ENCODE data around the gene MIX23. TPM values are rescaled to one million over a fixed set of nuclear protein-coding genes. Genes with fewer than 3 reads are reported as not detected.
A peak's percentile ranks its signal among the peaks of the same experiment; 100 is the strongest.

Gene MIX23
- total RNA-seq, 1 experiment from 2014 or later: 76.2 TPM

GRCh38 chr3:122415762-122416654 lies 33.0 kb upstream of the MIX23 start, which contains the start of gene WDR5B (continued):
- TF ChIP-seq ZBTB33 (IDR thresholded peaks at IDR 0.05; ENCODE audit: extremely low read depth, insufficient replicate concordance, low read length) (no peak), ZNF274 (IDR thresholded peaks at IDR 0.05; ENCODE audit: low read depth, low read length) (no peak), SP1 (IDR thresholded peaks at IDR 0.05; ENCODE audit: low read depth) (peak; percentile 80), TCF7L2 (IDR thresholded peaks at IDR 0.05; ENCODE audit: borderline replicate concordance, extremely low read depth, insufficient read depth, insufficient read length) (no peak)

GRCh38 chr3:122415104-122415744 lies 32.2 kb upstream of the MIX23 start:
- Histone ChIP-seq H3K4me2 (ENCODE audit: low read length) (peak overlapping the region; percentile 77), H3K9ac (ENCODE audit: low read length) (peak overlapping the region; percentile 72), H3K27me3 (ENCODE audit: insufficient read depth, low read length) (no peaks in the 10 kb centered on the region), H3K79me2 (ENCODE audit: insufficient read depth, low read length) (peaks cover 28% of the 10 kb centered on the region), H3K9me3 (ENCODE audit: control insufficient read depth in 1 of 2, insufficient read depth in 1 of 2, low read depth in 1 of 2, low read length in 2 of 2) (no peaks in the 10 kb centered on the region), H3K9me2 (ENCODE audit: insufficient read depth) (no peaks in the 10 kb centered on the region), H3K27ac (ENCODE audit: low read depth, low read length) (peak overlapping the region; percentile 74), H3K36me3 (ENCODE audit: control insufficient read depth in 1 of 2, insufficient read depth in 2 of 2, low read length in 2 of 2) (peaks cover 0 to 14% of the 10 kb centered on the region in 2 experiments; a peak in 2 of 4 replicates), H3K4me3 (replicated peaks in 1 of 2; ENCODE audit: low read depth in 1 of 2, low read length in 2 of 2) (peak overlapping the region; percentile 82 to 84), H2AFZ (ENCODE audit: low read depth, low read length, poor library complexity, severe bottlenecking) (no peak overlapping the region), H3K4me1 (ENCODE audit: control insufficient read depth in 1 of 2, insufficient read depth in 2 of 2, low read length in 2 of 2) (peaks cover 6 to 15% of the 10 kb centered on the region in 2 experiments; a peak in 3 of 4 replicates), H4K20me1 (ENCODE audit: insufficient read depth) (no peaks in the 10 kb centered on the region)
- POLR2A ChIA-PET: interaction anchor here (2.3 kb wide), 1 partner anchor 32 kb away, joined by 12 read pairs; the partner anchor contains the start of genes FAM162A and MIX23
- intact Hi-C loops (cut with micrococcal nuclease): no loop called here
- TSS peak; percentile 72 for BruUV-seq (replicated peaks)
- CTCF ChIA-PET: interaction anchor here (0.6 to 2.4 kb wide), 3 partner anchors 23 to 263 kb away, joined by 3 to 8 read pairs (median 5); partner anchors contain the start of gene FAM162A
- ATAC-seq (peak; percentile 65), DNase-seq (ENCODE audit: low read depth, low spot score) (peak; percentile 52)
- TF ChIP-seq TCF7L2 (IDR thresholded peaks at IDR 0.05; ENCODE audit: borderline replicate concordance, extremely low read depth, insufficient read depth, insufficient read length) (no peak), ELF1 (IDR thresholded peaks at IDR 0.05; ENCODE audit: borderline replicate concordance, low read depth) (no peak), SIN3A (IDR thresholded peaks at IDR 0.05; ENCODE audit: low read depth) (peak; percentile 74)
- RAD21 ChIA-PET (ENCODE audit: low non-redundant PET in 1 of 2, low total read pairs in 2 of 2, uncharacterized antibody in 2 of 2, unreplicated experiment in 2 of 2): no interaction called here

Data from HCT116 (cell line).